ENCODE data around the gene PIGU. TPM values are rescaled to one million over a fixed set of nuclear protein-coding genes. Genes with fewer than 3 reads are reported as not detected.

The PIGU gene
- total RNA-seq, 2 donors from 2014 or later, result 35.8 to 41.2 TPM

GRCh38 chr20:34569598-34569997 is 107.3 kb downstream of the PIGU start:
- Mint-ChIP-seq H3K27me3 (ENCODE audit: insufficient read depth) (no peaks in the 10 kb centered on the region), H3K36me3 (ENCODE audit: low read depth) (peaks cover 33% of the 10 kb centered on the region), H3K4me1 (peaks cover 14% of the 10 kb centered on the region), H3K27ac (no peak overlapping the region), H3K9me3 (no peaks in the 10 kb centered on the region), H3K4me3 (no peak overlapping the region)
- H3K4me1 ChIP-seq (ENCODE audit: control insufficient read depth, insufficient read depth, low read length), result no peaks in the 10 kb centered on the region
- 93 to 100% methylated on average over 2 of the region's 2 CpGs for WGBS, 2 experiments (ENCODE audit: insufficient coverage in 1 of 2, insufficient read length in 1 of 2)
- H3K4me3 ChIP-seq (ENCODE audit: low read length), result no peak overlapping the region
- TF ChIP-seq CTCF (conservative IDR thresholded peaks at IDR 0.05), result no peak
- H3K27ac ChIP-seq (ENCODE audit: low read depth, low read length), result no peak overlapping the region
- peaks cover 1% of the 10 kb centered on the region for H3K36me3 ChIP-seq (ENCODE audit: control insufficient read depth, insufficient read depth, low read length)
- no peak overlapping the region for H3K9ac ChIP-seq (ENCODE audit: extremely low read depth, low read length, poor library complexity, severe bottlenecking)
- H3K9me3 ChIP-seq (ENCODE audit: control insufficient read depth, low read length), result no peaks in the 10 kb centered on the region
- H3K27me3 ChIP-seq (ENCODE audit: control insufficient read depth, insufficient read depth, low read length, poor library complexity, severe bottlenecking), result no peaks in the 10 kb centered on the region
- peak; percentile 26 for DNase-seq

GRCh38 chr20:34567892-34568865 is 108.7 kb downstream of the PIGU start:
- Histone ChIP-seq H3K36me3 (ENCODE audit: control insufficient read depth, insufficient read depth, low read length) (no peaks in the 10 kb centered on the region), H3K4me3 (ENCODE audit: low read length) (no peak overlapping the region), H3K27me3 (ENCODE audit: control insufficient read depth, insufficient read depth, low read length, poor library complexity, severe bottlenecking) (no peaks in the 10 kb centered on the region), H3K9ac (ENCODE audit: extremely low read depth, low read length, poor library complexity, severe bottlenecking) (no peak overlapping the region), H3K27ac (ENCODE audit: low read depth, low read length) (no peak overlapping the region), H3K4me1 (ENCODE audit: control insufficient read depth, insufficient read depth, low read length) (no peaks in the 10 kb centered on the region), H3K9me3 (ENCODE audit: control insufficient read depth, low read length) (no peaks in the 10 kb centered on the region)
- WGBS, 2 experiments (ENCODE audit: insufficient coverage in 1 of 2, insufficient read length in 1 of 2), result 87 to 90% methylated on average over 4 to 15 of the region's 15 CpGs
- DNase-seq, result peak; percentile 45
- H3K27ac Mint-ChIP-seq, result peak overlapping the region; percentile 75
- H3K4me1 Mint-ChIP-seq, result peaks cover 14% of the 10 kb centered on the region
- peaks cover 22% of the 10 kb centered on the region for H3K36me3 Mint-ChIP-seq (ENCODE audit: low read depth)
- H3K9me3 Mint-ChIP-seq, result no peaks in the 10 kb centered on the region
- no peak overlapping the region for H3K4me3 Mint-ChIP-seq
- TF ChIP-seq CTCF (conservative IDR thresholded peaks at IDR 0.05), result no peak
- H3K27me3 Mint-ChIP-seq (ENCODE audit: insufficient read depth), result no peaks in the 10 kb centered on the region

GRCh38 chr20:34566978-34567891 is 109.7 kb downstream of the PIGU start:
- H3K27ac ChIP-seq (ENCODE audit: low read depth, low read length), result no peak overlapping the region
- TF ChIP-seq CTCF (conservative IDR thresholded peaks at IDR 0.05), result no peak
- H3K27me3 Mint-ChIP-seq (ENCODE audit: insufficient read depth), result no peaks in the 10 kb centered on the region
- no peak for DNase-seq
- H3K4me1 ChIP-seq (ENCODE audit: control insufficient read depth, insufficient read depth, low read length), result no peaks in the 10 kb centered on the region
- no peaks in the 10 kb centered on the region for H3K9me3 ChIP-seq (ENCODE audit: control insufficient read depth, low read length)
- peaks cover 22% of the 10 kb centered on the region for H3K36me3 Mint-ChIP-seq (ENCODE audit: low read depth)
- no peak overlapping the region for H3K9ac ChIP-seq (ENCODE audit: extremely low read depth, low read length, poor library complexity, severe bottlenecking)
- peak overlapping the region; percentile 75 for H3K27ac Mint-ChIP-seq
- no peaks in the 10 kb centered on the region for H3K27me3 ChIP-seq (ENCODE audit: control insufficient read depth, insufficient read depth, low read length, poor library complexity, severe bottlenecking)
- H3K36me3 ChIP-seq (ENCODE audit: control insufficient read depth, insufficient read depth, low read length), result no peaks in the 10 kb centered on the region
- WGBS, 2 experiments (ENCODE audit: insufficient coverage in 1 of 2, insufficient read length in 1 of 2), result 90 to 94% methylated on average over 7 to 9 of the region's 9 CpGs
- H3K9me3 Mint-ChIP-seq, result no peaks in the 10 kb centered on the region
- H3K4me3 Mint-ChIP-seq, result no peak overlapping the region
- H3K4me3 ChIP-seq (ENCODE audit: low read length), result no peak overlapping the region
- H3K4me1 Mint-ChIP-seq, result peaks cover 14% of the 10 kb centered on the region

All from endodermal cell (in vitro differentiated cells).